ENCODE data around the gene SHMT2.

SHMT2 gene

DNA sequence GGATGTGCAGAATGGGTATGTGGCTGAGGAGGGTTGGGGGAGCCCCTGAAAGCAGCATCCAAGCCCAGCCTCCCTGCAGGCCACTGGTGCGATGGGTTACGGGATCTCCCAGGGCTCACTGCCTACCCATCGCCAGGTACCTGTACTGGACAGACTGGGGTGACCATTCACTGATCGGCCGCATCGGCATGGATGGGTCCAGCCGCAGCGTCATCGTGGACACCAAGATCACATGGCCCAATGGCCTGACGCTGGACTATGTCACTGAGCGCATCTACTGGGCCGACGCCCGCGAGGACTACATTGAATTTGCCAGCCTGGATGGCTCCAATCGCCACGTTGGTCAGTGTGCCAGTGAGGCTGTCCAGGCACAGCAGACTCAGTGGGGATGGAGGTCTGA is 31.2 kb upstream of the SHMT2 start:
- TF ChIP-seq, protein P1, sequence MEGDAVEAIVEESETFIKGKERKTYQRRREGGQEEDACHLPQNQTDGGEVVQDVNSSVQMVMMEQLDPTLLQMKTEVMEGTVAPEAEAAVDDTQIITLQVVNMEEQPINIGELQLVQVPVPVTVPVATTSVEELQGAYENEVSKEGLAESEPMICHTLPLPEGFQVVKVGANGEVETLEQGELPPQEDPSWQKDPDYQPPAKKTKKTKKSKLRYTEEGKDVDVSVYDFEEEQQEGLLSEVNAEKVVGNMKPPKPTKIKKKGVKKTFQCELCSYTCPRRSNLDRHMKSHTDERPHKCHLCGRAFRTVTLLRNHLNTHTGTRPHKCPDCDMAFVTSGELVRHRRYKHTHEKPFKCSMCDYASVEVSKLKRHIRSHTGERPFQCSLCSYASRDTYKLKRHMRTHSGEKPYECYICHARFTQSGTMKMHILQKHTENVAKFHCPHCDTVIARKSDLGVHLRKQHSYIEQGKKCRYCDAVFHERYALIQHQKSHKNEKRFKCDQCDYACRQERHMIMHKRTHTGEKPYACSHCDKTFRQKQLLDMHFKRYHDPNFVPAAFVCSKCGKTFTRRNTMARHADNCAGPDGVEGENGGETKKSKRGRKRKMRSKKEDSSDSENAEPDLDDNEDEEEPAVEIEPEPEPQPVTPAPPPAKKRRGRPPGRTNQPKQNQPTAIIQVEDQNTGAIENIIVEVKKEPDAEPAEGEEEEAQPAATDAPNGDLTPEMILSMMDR (IDR thresholded peaks at IDR 0.05; ENCODE audit: low read length, missing control alignments): no peak
- H3K4me3 ChIP-seq (replicated peaks; ENCODE audit: low read depth, low read length): no peak overlapping the region
- DNase-seq (ENCODE audit: low read depth): no peak

DNA sequence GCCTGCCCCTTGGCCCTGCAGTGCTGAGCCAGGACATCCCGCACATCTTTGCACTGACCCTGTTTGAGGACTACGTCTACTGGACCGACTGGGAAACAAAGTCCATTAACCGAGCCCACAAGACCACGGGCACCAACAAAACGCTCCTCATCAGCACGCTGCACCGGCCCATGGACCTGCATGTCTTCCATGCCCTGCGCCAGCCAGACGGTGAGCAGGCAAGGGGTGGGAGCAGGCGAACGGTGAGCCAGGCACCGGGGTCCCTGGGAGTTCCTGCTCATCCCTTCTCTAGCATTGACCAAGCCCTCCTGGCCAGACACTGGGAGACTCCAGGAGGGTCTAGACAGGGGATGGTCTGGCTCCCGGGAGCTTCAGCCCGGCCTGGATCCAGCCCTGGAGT is 30.3 kb upstream of the SHMT2 start:
- no peak overlapping the region for H3K4me3 ChIP-seq (replicated peaks; ENCODE audit: low read depth, low read length)
- TF ChIP-seq, protein P1 (IDR thresholded peaks at IDR 0.05; ENCODE audit: low read length, missing control alignments): no peak
- no peak for DNase-seq (ENCODE audit: low read depth)

DNA sequence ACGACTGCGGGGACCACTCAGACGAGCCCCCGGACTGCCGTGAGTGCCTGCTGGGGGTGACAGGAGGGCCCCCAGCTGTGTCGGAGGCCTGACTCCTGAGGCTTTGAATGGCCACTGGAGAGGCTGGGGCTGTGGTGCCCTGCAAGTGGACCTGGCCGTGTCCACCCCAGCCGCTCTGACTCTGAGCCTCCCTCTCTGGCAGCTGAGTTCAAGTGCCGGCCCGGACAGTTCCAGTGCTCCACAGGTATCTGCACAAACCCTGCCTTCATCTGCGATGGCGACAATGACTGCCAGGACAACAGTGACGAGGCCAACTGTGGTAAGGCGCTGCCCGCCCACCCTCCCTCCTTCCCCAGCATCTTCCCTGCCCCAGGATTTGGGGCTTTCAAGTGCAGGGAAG is 29.0 kb upstream of the SHMT2 start:
- TF ChIP-seq, protein P1 (IDR thresholded peaks at IDR 0.05; ENCODE audit: low read length, missing control alignments): no peak
- H3K4me3 ChIP-seq (replicated peaks; ENCODE audit: low read depth, low read length): no peak overlapping the region
- no peak for DNase-seq (ENCODE audit: low read depth)

DNA sequence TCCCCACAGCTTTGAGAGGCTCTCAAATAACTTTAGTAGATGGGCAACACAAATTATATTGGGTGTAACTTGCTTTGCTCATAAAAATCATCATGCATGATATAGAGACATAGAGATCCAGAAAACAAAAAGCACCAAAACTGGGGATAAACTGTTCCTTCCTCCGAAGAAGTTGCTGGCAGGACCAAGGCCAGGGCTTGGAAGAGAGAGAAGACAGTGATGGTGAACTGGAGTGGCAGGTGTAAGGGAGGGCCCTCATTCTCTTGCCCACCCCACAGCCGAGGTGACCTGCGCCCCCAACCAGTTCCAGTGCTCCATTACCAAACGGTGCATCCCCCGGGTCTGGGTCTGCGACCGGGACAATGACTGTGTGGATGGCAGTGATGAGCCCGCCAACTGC is 28.3 kb upstream of the SHMT2 start:
- no peak for DNase-seq (ENCODE audit: low read depth)

DNA sequence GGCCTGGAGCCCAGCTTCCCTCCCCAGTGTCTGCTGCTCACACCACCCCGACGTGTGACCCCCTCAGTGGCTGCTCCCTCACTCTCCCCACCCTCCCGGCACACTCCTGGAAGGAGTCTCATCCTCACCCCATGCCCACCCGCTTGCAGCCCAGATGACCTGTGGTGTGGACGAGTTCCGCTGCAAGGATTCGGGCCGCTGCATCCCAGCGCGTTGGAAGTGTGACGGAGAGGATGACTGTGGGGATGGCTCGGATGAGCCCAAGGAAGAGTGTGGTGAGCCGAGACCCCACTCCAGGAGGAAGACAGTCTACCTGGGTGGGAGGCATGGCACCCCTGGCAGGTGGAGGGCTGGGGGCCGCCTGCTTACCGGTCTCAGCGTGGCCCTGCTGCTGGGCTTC is 27.9 kb upstream of the SHMT2 start:
- TF ChIP-seq, protein P1 (IDR thresholded peaks at IDR 0.05; ENCODE audit: low read length, missing control alignments): no peak
- H3K4me3 ChIP-seq (replicated peaks; ENCODE audit: low read depth, low read length): no peak overlapping the region

More for the DNA sequence above, 28.3 kb upstream of the SHMT2 start:
- no peak overlapping the region for H3K4me3 ChIP-seq (replicated peaks; ENCODE audit: low read depth, low read length)
- TF ChIP-seq, protein P1 (IDR thresholded peaks at IDR 0.05; ENCODE audit: low read length, missing control alignments): no peak

DNA sequence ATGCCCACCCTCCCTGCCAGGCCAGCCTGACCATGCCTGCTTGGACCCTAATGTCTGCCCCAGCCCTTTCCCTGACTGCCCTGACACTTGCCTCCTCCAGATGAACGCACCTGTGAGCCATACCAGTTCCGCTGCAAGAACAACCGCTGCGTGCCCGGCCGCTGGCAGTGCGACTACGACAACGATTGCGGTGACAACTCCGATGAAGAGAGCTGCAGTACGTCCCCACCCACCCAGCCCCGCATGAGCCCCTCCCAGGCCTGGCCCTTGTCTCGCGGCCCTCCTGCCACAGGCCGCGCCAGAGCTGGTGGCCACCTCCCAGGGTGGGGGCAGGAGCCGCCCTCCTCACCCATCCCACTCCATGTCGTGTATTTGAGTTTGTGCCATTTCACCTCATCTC is 27.2 kb upstream of the SHMT2 start:
- TF ChIP-seq, protein P1 (IDR thresholded peaks at IDR 0.05; ENCODE audit: low read length, missing control alignments): no peak
- no peak for DNase-seq (ENCODE audit: low read depth)

More for the DNA sequence above, 27.9 kb upstream of the SHMT2 start:
- DNase-seq (ENCODE audit: low read depth): no peak

DNA sequence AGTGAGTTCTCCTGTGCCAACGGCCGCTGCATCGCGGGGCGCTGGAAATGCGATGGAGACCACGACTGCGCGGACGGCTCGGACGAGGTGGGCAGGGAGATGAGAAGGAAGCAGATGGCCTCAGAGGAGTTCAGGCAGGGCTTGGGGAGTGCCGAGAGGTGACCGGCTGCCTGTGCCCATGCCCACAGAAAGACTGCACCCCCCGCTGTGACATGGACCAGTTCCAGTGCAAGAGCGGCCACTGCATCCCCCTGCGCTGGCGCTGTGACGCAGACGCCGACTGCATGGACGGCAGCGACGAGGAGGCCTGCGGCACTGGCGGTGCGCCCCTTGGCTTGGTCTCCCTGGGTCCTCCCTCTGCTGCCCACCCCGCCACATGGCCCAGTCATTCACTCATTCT is 26.3 kb upstream of the SHMT2 start:
- no peak for DNase-seq (ENCODE audit: low read depth)
- TF ChIP-seq, protein P1 (IDR thresholded peaks at IDR 0.05; ENCODE audit: low read length, missing control alignments): no peak
- no peak overlapping the region for H3K4me3 ChIP-seq (replicated peaks; ENCODE audit: low read depth, low read length)

More for the DNA sequence above, 27.2 kb upstream of the SHMT2 start:
- no peak overlapping the region for H3K4me3 ChIP-seq (replicated peaks; ENCODE audit: low read depth, low read length)
